IMR-90 (cell line): ENCODE measurements around the gene SUCLA2. TPM values are rescaled to one million over a fixed set of nuclear protein-coding genes. Genes with fewer than 3 reads are reported as not detected.

Experiments used
- ATAC-seq: fragments of 200-7000 bp; cut with Tn5 transposase; 2 replicates; pipeline ENCODE4 v1.9.1; 2020; ENCODE audit warnings: low read depth, mild to moderate bottlenecking, moderate library complexity
- BruUV-seq: library from RNA; stranded (reverse); fragments of 400-500 nt; replicated peaks from 2 replicates; lab custom pipeline; 2021; lab: Mats Ljungman, UMichigan
- CTCF ChIA-PET: fragments of 300-600 bp; formaldehyde crosslinking; extraction: SDS; loops from one replicate; lab custom pipeline; 2021; ENCODE audit warnings: antibody characterized with exemption; lab: Yijun Ruan, JAX
- POLR2A ChIA-PET: fragments of 300-600 bp; sonication (Branson Sonifier 250); formaldehyde crosslinking; loops from one replicate; lab custom pipeline; 2022; ENCODE audit warnings: antibody characterized with exemption; ENCODE audit not compliant: unreplicated experiment; lab: Charles Lee
- DNase-seq: peaks from one replicate; pipeline ENCODE4 v3.0.0; 2013
- H2AFZ ChIP-seq: replicated peaks from 2 replicates; pipeline ENCODE3; 2013; ENCODE audit warnings: low read length, mild to moderate bottlenecking; ENCODE audit not compliant: poor library complexity
- H2AK5ac ChIP-seq: 2 replicates; pipeline ENCODE4 v1.6.1; 2013; ENCODE audit warnings: low read depth, low read length, inconsistent platforms
- H2AK9ac ChIP-seq: replicated peaks from 2 replicates; pipeline ENCODE3; 2013; ENCODE audit warnings: mild to moderate bottlenecking, low read depth, low read length, moderate library complexity; ENCODE audit not compliant: poor library complexity
- H2BK120ac ChIP-seq: 2 replicates; pipeline ENCODE4 v1.6.1; 2013; ENCODE audit warnings: low read depth, low read length, inconsistent platforms
- H2BK15ac ChIP-seq: 3 replicates; pipeline ENCODE4 v1.6.1; 2013; ENCODE audit warnings: low read depth, low read length, inconsistent platforms
- H2BK20ac ChIP-seq: 2 replicates; pipeline ENCODE4 v1.6.1; 2013; ENCODE audit warnings: low read depth, mild to moderate bottlenecking, inconsistent platforms, low read length, moderate library complexity
- H2BK5ac ChIP-seq: 2 replicates; pipeline ENCODE4 v1.6.1; 2013; ENCODE audit warnings: mild to moderate bottlenecking, low read depth, low read length, inconsistent platforms; ENCODE audit not compliant: poor library complexity, severe bottlenecking
- H3K14ac ChIP-seq: replicated peaks from 2 replicates; pipeline ENCODE4 v1.6.1; 2013; ENCODE audit warnings: low read depth, low read length, inconsistent platforms
- H3K18ac ChIP-seq: 2 replicates; pipeline ENCODE4 v1.6.1; 2013; ENCODE audit warnings: low read depth, low read length, control low read depth
- H3K23ac ChIP-seq: 2 replicates; pipeline ENCODE4 v1.6.1; 2013; ENCODE audit warnings: low read depth, low read length, inconsistent platforms
- H3K27ac ChIP-seq: 2 replicates; pipeline ENCODE4 v1.5.1; 2013; ENCODE audit warnings: mild to moderate bottlenecking, control low read depth, low read length; ENCODE audit not compliant: insufficient read depth
- H3K27me3 ChIP-seq: 2 replicates; pipeline ENCODE4 v1.6.1; 2013; ENCODE audit warnings: low read length; ENCODE audit not compliant: control insufficient read depth, insufficient read depth
- H3K36me3 ChIP-seq: 2 replicates; pipeline ENCODE4 v1.6.1; 2013; ENCODE audit warnings: low read length, mixed read lengths; ENCODE audit not compliant: control insufficient read depth, insufficient read depth
- H3K4ac ChIP-seq: 2 replicates; pipeline ENCODE4 v1.6.1; 2013; ENCODE audit warnings: low read depth, low read length, inconsistent platforms
- H3K4me1 ChIP-seq: 2 replicates; pipeline ENCODE4 v1.6.1; 2013; ENCODE audit warnings: low read length, mixed read lengths; ENCODE audit not compliant: control insufficient read depth, insufficient read depth
- H3K4me2 ChIP-seq: 2 replicates; pipeline ENCODE4 v1.6.1; 2013; ENCODE audit warnings: low read depth, mild to moderate bottlenecking, control low read depth, low read length, moderate library complexity
- H3K4me3 ChIP-seq: 2 replicates; pipeline ENCODE4 v1.5.1; 2013; ENCODE audit warnings: low read depth, mild to moderate bottlenecking, control low read depth, low read length, moderate library complexity; ENCODE audit not compliant: insufficient read depth
- H3K56ac ChIP-seq: 2 replicates; pipeline ENCODE4 v1.6.1; 2013; ENCODE audit warnings: low read length, inconsistent platforms; ENCODE audit not compliant: insufficient read depth; ENCODE audit errors: extremely low read depth
- H3K79me1 ChIP-seq, 2 experiments: 2 replicates each; pipeline ENCODE4 v1.6.1; 2013; ENCODE audit warnings: low read length in 2 of 2, inconsistent platforms in 1 of 2, low read depth in 1 of 2
- H3K9ac ChIP-seq: 2 replicates; pipeline ENCODE4 v1.6.1; 2013; ENCODE audit warnings: low read depth, low read length, control low read depth
- H3K9me1 ChIP-seq: 2 replicates; pipeline ENCODE4 v1.6.1; 2013; ENCODE audit warnings: low read length, inconsistent platforms; ENCODE audit not compliant: insufficient read depth
- H3K9me3 ChIP-seq: 2 replicates; pipeline ENCODE4 v1.6.1; 2013; ENCODE audit warnings: low read length; ENCODE audit not compliant: control insufficient read depth, insufficient read depth
- H4K20me1 ChIP-seq: 2 replicates; pipeline ENCODE4 v1.6.1; 2013; ENCODE audit warnings: low read length, inconsistent platforms; ENCODE audit not compliant: insufficient read depth
- H4K5ac ChIP-seq: 2 replicates; pipeline ENCODE4 v1.6.1; 2013; ENCODE audit warnings: mild to moderate bottlenecking, low read depth, low read length, control low read depth
- H4K8ac ChIP-seq, 2 experiments: 2 replicates each; pipeline ENCODE4 v1.6.1; 2013; ENCODE audit warnings: low read depth in 2 of 2, low read length in 2 of 2, control low read depth in 1 of 2, inconsistent platforms in 1 of 2
- H4K91ac ChIP-seq: 2 replicates; pipeline ENCODE4 v1.6.1; 2013; ENCODE audit warnings: low read depth, low read length, inconsistent platforms; ENCODE audit not compliant: insufficient read depth
- CEBPB ChIP-seq: IDR thresholded peaks from 2 replicates; pipeline ENCODE4 v1.6.1; 2012; ENCODE audit warnings: low read depth, low read length, improper control_type of control experiment
- CHD1 ChIP-seq: IDR thresholded peaks from 2 replicates; pipeline ENCODE4 v1.6.1; 2012; ENCODE audit warnings: low read depth, low read length, improper control_type of control experiment
- CTCF ChIP-seq: conservative IDR thresholded peaks from 2 replicates; pipeline ENCODE4 v1.5.1; 2012; ENCODE audit warnings: mild to moderate bottlenecking, low read depth, low read length, improper control_type of control experiment
- FOS ChIP-seq: fragments of 150-350 bp; IDR thresholded peaks from 2 replicates; pipeline ENCODE4 v1.6.1; 2016; ENCODE audit warnings: low read depth, low read length
- MAZ ChIP-seq: IDR thresholded peaks from 2 replicates; pipeline ENCODE4 v1.6.1; 2012; ENCODE audit warnings: low read depth, mild to moderate bottlenecking, low read length, improper control_type of control experiment, moderate library complexity, borderline replicate concordance
- RCOR1 ChIP-seq: IDR thresholded peaks from 2 replicates; pipeline ENCODE4 v1.6.1; 2012; ENCODE audit warnings: mild to moderate bottlenecking, low read length, improper control_type of control experiment; ENCODE audit not compliant: insufficient replicate concordance
- dilution Hi-C: fragments of 300-500 bp; cut with HindIII; formaldehyde crosslinking; loops from one replicate; pipeline ENCODE4 v1.14.3; 2018; ENCODE audit warnings: low sequenced_read_pairs; ENCODE audit not compliant: unreplicated experiment
- in situ Hi-C: fragments of 300-500 bp; cut with MboI; formaldehyde crosslinking; loops from 3 replicates; pipeline ENCODE4 v1.14.3; 2019; ENCODE audit warnings: low sequenced_read_pairs, inconsistent platforms, mixed read lengths
- intact Hi-C: fragments of 100-400 bp; cut with micrococcal nuclease; formaldehyde crosslinking; loops from 2 replicates; pipeline ENCODE4 v1.10.0; 2022
- polyA plus RNA-seq, 3 experiments: library from polyadenylated mRNA; depleted of rRNA; stranded (reverse); fragments of >200 nt; gene quantifications; 2 replicates each; pipeline ENCODE4 v1.2.3, GENCODE V29; 2012; ENCODE audit warnings: low replicate concordance in 1 of 3
- total RNA-seq: library from RNA; depleted of rRNA; stranded (reverse); fragments of >200 nt; gene quantifications from 2 replicates; pipeline ENCODE4 v1.2.3, GENCODE V29; 2012

The SUCLA2 gene
- total and polyA plus RNA-seq, 2 of the 4 experiments (the other 2 are of a cell fraction), result 31.5 to 36.1 TPM

- intact Hi-C loops, result no loop called here
- POLR2A ChIA-PET, result no interaction called here
- H2AK9ac ChIP-seq, result no peak overlapping the region
- peaks cover 8% of the 10 kb centered on the region for H3K36me3 ChIP-seq
- peak overlapping the region; percentile 79 for H3K4me2 ChIP-seq
- DNase-seq, result peak; percentile 73
- peaks cover 4% of the 10 kb centered on the region for H3K9me1 ChIP-seq
- H2BK120ac ChIP-seq, result peak overlapping the region; percentile 42; the same call in 1 of the 2 replicates
- CTCF ChIA-PET, result interaction anchor here (0.6 kb wide), 1 partner anchor 569 kb away, joined by 4 read pairs; no protein-coding TSS in a partner anchor
- no TSS peak for BruUV-seq
- H3K27ac ChIP-seq, result peak overlapping the region; percentile 39; the same call in 1 of the 2 replicates
- peak overlapping the region; percentile 31; the same call in 1 of the 2 replicates for H3K4ac ChIP-seq
- H2BK15ac ChIP-seq, result 0 out of 3 replicates have a peak overlapping the region, but pooled peaks have one; percentile 30
- peak overlapping the region in 1 of 2 experiments; percentile 55; a peak in 1 of 4 replicates for H4K8ac ChIP-seq
- no peaks in the 10 kb centered on the region for H3K27me3 ChIP-seq
- H2AFZ ChIP-seq, result peak overlapping the region; percentile 16
- H2BK20ac ChIP-seq, result 0 out of 2 replicates have a peak overlapping the region, but pooled peaks have one; percentile 33
- no peak overlapping the region for H3K9ac ChIP-seq
- H3K9me3 ChIP-seq, result no peaks in the 10 kb centered on the region
- H3K18ac ChIP-seq, result no peak overlapping the region
- no peak overlapping the region for H2AK5ac ChIP-seq
- H4K20me1 ChIP-seq, result no peaks in the 10 kb centered on the region
- peak; percentile 93 for ATAC-seq
- H3K23ac ChIP-seq, result peak overlapping the region; percentile 68; the same call in 1 of the 2 replicates
- in situ Hi-C loops, result no loop called here
- no peak overlapping the region; the same call in 1 of the 2 replicates for H4K91ac ChIP-seq
- H4K5ac ChIP-seq, result no peak overlapping the region
- peaks cover 6 to 15% of the 10 kb centered on the region in 2 experiments for H3K79me1 ChIP-seq
- H3K4me1 ChIP-seq, result peaks cover 6% of the 10 kb centered on the region
- dilution Hi-C loops, result no loop called here
- H3K4me3 ChIP-seq, result no peak overlapping the region
- H3K56ac ChIP-seq, result no peak overlapping the region
- peak overlapping the region; percentile 75 for H2BK5ac ChIP-seq
- no peak for TF ChIP-seq CTCF
- TF ChIP-seq CHD1, result no peak
- no peak for TF ChIP-seq CEBPB
- no peak for TF ChIP-seq RCOR1
- no peak for TF ChIP-seq FOS
- TF ChIP-seq MAZ, result no peak
- no peak overlapping the region; the same call in 1 of the 2 replicates for H3K14ac ChIP-seq
These were observed 42.9 kb upstream of the SUCLA2 start for GRCh38 chr13:48043789-48044503.
